GM19240 (cell line): ENCODE data around the gene SLC25A12.
"Not testable (repeated sequence)": the region's sequence is repeated elsewhere in the genome, so short reads cannot be mapped to it uniquely, and the experiment has no call there.

ENCODE experiments used
- DNase-seq: peaks from one replicate; pipeline ENCODE4 v3.0.0; 2011; ENCODE audit warnings: low spot score; ENCODE audit not compliant: insufficient read length

The SLC25A12 gene

DNA sequence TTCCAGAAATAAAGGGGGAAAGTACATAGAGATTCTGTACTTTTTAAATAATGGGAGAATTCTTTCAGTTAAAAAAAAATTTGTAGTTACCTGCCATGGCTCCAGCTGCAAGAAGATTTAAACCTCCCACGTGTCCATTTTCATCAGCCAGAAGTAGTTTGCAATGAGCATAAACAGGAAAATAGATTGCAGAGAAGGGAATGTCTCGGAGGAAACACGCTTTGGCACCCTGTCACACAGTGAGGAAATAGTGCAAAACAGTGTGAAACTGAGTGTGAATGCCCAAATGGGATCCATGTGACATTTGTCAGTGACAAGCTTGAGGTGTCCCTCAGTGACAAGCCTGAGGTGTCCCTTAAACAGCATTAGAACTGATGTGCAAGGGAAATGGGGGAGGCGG lies 102.7 kb downstream of the SLC25A12 start:
- no peak for DNase-seq

DNA sequence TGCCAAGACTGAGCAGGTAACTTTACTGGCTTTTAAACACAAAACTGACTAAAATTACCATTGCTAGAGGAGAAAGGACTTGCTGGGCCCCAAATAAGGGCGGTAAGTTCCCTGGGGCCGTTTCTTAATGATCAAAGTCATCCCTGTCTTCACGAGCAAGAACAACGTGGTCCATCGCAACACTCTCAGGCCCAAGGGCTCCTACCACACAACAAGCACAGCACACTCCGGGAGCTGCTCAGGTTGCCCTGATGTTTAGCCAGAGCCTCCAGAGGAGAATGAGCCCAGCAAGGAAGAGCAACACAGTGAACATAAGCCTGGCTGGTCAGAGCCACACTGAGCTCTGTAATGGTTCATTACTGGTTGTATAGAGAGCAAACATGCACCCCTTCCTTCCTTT lies 104.1 kb downstream of the SLC25A12 start:
- no peak for DNase-seq

DNA sequence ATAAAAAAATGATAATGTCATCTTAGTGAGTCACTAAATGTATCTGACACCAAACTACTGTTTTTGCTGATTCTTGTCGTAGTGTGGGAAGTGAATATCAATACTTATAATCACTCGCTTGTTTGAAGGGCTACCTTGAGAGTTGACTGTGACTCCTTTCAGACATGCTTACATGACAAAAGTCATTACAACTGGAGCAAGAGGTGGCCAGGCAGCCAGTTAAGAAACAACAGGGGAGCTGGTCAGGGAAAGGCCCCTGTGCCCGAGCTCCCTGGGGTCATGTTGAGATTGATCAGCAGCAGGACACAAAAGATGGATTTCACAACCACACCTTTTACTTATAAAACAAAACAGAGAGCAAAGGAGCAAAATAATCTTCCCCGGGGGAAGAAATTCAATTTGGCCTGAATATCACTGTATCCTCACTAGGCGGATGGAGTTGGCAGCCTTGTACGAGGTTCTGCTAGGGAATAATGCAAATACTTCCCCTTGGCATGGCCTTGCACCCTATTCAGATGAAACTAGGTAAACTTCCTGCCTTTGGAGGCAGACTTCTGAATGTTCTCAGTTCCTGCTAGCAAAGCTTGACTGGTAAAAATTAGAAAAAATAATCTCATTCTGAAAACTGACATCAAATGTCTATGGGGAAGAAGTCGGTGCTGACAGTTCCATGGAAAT lies 105.6 kb downstream of the SLC25A12 start:
- DNase-seq: no peak

DNA sequence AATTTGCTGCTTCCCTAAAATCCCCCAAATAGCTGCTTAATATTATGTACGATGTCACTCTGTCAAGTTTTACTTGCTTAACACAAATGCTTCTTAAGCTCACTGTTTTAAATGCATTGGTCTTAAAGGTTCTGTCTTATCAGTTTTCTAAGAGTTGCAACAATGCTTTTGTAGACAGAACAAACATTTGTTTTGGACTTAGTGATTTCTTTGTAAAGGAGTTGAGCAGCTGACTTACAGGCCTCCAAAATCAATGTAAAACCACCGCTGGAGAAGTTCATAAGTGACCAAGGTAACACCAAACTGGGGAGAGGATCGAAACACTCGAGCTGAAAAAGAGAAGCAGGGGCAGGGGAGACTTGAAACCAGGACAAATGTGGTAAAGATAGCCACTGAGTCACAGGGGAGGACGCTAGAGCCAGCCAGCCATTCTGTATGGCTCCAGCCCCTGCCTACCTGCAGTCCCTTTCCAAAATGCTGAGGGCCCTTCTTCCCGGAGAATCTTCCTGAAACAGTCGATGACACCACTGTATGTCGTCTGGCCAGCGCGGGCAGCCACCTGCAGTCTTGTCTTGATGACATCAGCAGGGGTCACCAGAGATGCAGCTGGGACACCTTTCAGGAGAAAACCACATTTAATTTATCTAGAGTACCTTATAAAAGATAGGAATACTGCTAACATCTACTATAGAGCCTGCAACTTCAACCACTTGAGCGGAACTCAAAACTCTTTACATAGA lies 106.5 kb downstream of the SLC25A12 start:
- DNase-seq: no peak

DNA sequence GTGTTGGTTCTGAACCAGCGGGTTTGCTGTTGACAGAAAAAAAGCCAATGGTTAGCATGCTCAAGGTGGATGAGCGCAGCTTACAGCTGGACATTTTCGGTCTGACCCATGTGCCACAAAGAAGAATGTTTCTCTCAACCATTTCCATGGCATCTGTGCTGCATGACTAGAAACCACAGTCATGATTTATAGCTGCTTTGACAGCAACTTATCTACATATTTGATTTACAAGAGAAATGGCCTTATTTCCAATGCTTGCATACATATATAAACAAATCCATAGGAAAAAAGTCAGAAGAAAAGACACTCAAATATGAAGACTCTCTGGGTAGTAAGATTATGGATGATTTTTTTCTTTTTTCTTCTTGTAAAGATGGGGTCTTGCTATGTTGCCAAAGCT lies 108.6 kb downstream of the SLC25A12 start:
- DNase-seq: no peak

DNA sequence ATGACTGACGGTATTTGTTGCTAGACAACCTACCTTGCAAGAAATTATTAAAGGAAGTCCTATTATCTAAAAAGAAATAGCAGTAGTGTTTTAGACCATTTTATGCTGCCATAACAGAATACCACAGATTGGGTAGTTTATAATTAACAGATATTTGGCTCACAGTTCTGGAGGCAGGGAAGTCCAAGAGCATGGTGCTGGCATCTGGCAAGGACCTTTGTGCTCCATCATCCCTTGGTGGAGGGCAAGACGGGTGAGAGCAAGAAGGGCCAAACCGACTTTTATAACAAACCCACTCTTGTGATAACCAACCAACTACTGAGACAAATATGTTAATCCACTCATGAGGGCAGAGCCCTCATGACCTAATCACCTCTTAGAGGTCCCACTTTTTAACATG lies 115.5 kb downstream of the SLC25A12 start:
- DNase-seq: no peak

DNA sequence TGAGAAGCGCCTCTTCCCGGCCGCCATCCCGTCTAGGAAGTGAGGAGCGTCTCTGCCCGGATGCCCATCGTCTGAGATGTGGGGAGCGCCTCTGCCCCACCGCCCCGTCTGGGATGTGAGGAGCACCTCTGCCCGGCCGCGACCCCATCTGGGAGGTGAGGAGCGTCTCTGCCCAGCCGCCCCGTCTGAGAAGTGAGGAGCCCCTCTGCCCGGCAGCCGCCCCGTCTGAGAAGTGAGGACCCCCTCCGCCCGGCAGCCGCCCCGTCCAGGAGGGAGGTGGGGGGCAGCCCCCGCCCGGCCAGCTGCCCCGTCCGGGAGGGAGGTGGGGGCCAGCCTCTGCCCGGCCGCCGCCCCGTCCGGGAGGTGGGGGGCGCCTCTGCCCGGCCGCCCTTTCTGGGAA lies 119.5 kb downstream of the SLC25A12 start:
- not testable (repeated sequence) for DNase-seq

DNA sequence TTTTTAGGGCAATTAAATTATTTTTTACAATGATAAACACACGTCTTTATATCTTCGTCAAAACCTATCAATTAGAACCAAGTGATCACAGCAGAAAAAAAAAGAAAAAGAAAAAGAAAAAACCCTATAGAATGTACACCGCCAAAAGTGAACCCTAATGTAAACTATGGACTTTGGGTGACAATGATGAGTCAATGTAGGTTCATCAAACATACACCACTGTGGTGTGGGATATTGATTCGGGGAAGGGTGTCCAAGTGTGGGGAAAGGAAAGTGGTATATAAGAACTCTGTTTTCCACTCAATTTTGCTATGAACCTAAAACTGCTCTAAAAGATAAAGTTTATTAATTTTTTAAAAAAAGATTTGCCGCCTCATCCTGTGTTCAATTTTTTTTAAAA lies 121.7 kb downstream of the SLC25A12 start:
- no peak for DNase-seq

DNA sequence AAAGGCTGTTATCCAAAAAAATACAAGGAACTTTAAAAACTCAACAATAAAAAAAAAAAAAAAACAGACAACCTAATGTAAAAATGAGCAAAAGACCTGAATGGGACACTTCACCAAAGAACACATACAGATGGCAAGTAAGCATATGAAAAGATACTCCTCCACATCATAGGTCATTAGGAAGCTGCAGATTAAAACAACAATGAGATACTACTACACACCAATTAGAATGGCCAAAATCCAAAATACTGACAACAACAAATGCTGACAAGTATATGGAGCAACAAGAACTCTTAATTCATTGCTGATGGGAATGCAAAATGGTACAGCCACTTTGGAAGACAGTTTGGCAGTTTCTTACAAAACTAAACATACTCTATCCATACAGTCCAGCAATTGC lies 122.6 kb downstream of the SLC25A12 start:
- no peak for DNase-seq

DNA sequence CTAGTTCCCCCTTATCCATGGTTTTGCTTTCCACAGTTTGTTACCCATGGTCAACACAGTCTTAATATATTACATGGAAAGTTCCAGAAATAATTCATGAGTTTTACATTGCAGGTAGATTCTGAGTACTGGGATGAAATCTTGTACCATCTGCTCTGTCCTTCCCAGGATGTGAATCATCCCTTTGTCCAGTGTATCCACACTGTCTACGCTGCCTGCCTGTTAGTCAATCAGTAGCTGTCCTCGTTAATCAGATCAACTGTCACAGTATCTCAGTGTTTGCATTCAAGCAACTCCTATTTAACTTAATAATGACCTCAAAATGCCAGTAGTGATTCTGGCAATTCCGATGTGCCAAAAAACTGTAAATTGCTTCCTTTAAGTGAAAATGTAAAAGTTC lies 130.4 kb downstream of the SLC25A12 start:
- DNase-seq: no peak

DNA sequence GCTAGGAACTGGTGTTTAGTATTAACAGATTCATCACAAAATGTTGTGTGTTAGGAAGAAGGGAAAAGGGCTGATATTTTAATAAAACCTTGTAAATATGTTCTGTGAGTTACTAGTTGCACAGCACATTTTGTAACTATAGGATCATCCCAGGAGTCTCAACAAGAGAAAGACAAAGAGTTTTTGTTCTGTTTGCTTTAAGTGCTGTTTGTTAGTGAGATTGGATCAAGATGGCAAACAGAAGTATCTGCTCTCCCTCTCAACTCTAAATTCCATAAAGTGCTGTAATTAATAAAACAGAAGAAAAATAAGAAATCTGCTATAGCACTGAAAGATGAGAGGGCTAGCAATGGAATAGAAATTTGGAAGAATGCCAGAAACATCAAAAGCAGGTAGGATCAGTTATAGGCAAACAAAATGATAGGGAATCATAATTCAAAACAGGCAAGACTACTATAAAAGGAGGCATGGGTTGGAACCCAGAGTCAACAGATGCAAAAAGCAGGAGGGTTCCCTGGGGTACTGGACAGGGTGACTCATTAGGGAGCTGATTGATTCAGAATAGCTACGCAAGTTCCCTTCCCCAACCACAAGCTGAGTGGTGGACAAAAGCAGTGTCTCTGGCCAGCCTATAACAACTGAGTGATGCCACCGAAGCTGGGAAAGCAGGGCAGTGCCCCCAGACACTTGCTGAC lies 131.0 kb downstream of the SLC25A12 start:
- DNase-seq: no peak

DNA sequence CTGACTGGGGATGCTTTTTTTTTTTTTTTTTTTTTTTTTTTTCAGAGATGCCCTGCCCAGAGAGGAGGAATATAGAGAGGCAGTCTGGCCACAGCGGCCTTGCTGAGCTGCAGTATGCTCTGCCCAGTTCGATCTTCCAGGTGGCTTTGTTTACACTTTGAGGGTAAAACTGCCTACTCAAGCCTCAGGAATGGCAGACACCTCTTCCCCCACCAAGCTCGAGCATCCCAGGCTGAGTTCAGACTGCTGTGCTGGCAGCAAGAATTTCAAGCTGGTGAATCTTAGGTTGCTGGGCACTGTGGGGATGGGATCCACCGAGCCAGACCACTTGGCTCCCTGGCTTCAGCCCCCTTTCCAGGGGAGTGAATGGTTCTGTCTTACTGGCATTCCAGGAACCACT lies 132.9 kb downstream of the SLC25A12 start:
- DNase-seq: not testable (repeated sequence)

DNA sequence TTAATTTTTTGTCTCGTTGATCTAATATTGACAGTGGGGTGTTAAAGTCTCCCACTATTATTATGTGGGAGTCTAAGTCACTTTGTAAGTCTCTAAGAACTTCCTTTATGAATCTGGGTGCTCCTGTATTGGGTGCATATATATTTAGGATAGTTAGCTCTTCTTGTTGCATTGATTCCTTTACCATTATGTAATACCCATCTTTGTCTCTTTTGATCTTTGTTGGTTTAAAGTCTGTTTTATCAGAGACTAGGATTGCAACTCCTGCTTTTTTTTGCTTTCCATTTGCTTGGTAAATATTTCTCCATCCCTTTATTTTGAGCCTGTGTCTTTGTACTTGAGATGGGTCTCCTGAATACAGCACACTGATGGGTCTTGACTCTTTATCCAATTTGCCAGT lies 135.3 kb downstream of the SLC25A12 start:
- DNase-seq: not testable (repeated sequence)

DNA sequence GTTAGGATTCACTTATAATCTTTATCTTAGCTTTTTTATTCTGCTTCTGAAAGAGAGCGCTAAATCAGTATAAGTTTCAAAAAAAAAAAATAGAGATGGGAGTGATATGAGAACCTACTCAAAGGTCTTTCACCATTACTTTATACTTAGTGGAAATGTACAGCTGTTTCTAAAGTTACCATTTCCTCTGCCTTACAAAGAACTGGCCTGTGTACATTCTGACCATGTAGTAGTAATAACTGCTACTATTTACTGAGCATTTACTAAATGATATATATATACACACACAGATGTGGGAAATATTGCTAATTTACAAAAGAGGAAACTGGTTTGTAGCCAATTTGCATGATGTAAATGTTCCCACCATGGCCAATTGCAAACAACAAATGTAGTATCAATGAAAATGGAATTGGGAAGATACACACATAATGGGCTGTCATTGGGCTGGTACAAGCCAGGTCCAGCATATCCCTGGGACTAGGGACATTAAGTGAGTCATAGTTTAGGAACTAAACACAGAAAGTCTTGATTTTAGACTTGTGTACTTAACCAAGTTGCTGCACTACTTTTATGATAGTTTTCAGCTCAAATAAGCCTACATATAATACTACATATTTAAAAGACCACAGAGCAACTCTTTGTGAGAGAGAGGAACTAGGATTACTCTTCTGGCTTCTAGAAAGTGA lies 139.6 kb downstream of the SLC25A12 start:
- no peak for DNase-seq

DNA sequence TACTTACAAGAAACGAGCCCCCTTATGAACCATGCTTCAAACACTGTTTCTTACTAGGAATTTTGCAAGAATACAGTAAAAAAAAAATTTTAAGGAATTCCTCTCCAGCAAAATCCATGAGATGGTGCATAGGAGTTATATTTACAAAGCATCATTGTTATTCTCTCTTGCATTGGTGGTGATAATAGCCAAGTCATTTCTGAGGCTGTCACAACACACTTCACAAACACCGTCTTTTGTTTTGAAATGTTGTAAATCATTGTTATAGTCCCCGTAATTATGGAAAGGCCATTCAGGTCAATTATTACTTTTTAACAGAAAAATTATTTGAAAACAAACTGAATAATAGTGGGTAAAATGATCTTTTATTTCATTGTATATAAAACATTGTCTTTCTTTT lies 146.7 kb downstream of the SLC25A12 start:
- no peak for DNase-seq

DNA sequence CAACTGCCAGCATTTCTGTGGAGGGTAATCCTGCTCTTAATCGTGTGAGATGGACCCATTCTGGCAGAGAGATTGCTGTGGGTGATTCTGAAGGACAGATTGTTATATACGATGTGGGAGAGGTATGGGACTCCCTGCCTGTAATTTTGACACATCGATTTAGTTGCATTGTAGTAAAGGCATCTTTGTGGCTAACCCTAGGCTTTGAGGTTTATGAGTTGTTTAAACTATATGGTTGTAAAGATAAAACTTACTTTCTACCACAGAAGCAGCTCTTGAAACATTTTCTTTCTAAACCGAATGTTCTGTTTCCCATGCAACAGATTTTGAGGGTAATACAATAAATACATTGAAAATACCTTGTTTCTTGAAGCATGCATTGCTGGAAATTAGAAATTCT lies 148.2 kb downstream of the SLC25A12 start:
- no peak for DNase-seq

DNA sequence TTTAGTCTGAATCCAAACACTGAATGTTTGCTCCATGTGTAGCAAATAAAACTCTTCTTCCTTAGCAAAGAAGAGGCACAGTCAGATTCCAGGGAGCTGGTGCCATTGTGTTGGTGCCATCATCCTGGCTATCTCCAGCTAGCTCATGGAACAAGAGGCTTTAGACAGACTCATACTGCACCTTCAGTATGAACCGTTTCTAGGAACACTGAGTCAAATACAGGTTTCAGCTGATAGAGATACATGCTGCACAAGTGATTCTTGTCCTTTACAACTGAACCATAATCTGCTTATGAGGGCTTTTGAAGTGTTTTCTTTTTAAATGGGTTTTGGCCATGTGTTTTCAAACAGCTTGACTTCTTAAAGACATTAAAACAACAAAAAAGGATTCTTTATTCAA lies 148.9 kb downstream of the SLC25A12 start:
- DNase-seq: no peak

DNA sequence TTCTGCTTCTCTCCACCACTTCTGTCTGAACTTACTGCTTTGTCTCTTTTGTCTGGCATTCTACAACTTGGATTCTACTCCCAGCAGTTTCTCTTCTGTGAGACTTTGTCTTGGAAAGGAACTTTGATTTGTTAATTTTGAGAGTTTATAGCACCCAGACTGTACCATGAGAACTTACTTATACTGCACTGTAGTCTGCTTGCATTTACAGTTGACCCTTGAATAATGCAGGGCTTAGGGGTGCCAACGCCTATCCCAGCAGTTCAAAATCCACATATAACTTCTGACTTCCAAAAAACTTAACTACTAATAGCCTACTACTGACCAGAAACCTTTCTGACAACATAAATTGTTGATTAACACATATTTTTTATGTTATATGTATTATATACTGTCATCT lies 151.3 kb downstream of the SLC25A12 start:
- DNase-seq: no peak

DNA sequence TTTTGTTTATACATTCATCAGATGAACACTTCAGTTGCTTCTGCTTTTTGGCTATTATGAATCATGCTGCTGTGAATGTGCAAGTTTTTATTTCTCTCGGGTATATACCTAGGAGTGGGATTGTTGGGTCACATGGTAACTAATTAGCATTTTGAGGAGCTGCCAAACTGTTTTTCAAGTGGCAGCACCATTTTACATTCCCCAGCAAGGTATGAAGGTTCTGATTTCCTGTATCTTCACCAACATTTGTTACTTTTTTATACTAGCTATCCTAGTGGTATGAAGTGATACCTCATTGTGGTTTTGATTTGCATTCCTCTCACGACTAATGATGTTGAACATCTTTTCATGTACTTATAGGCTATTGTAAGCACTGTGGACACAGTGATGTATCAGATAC lies 152.9 kb downstream of the SLC25A12 start:
- DNase-seq: no peak

DNA sequence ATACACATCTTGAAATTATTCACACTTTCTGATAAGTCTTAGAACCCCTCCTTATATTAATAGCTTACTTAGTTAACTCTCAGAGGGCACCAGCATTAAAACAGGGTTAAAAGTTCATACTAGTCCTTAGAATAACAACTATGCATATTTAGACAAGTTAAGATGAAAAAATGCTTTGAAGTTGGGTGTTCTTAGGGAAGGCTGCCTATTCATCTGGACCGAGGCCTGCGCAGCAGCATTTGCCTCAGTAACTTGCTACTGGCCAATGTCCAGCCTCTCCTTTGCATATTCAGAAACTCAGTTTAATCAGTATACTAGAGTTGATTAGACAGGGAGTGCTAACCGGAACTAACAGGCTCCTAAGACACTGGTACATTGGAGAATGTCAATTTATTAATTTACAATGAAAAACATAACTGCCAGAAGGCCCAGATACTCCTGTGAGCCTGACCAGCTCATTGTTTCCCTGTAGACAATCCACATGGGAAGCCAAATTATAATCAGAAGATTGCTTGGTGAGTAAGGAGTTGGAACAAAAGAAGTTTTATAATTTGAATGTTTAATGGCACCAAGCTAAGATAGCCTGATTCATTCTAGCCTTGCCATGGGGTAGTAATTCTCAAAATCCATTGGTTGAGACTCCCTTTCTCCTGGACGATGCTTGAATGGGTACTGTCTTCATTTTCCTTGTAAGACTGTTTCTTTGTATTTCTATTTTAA lies 157.9 kb downstream of the SLC25A12 start:
- no peak for DNase-seq
